ENCODE results near the gene SPIN2A. TPM values are rescaled to one million over a fixed set of nuclear protein-coding genes. Genes with fewer than 3 reads are reported as not detected.

The SPIN2A gene
- total RNA-seq, result 1.0 TPM in 1 of 2 replicates, not detected in the other

DNA sequence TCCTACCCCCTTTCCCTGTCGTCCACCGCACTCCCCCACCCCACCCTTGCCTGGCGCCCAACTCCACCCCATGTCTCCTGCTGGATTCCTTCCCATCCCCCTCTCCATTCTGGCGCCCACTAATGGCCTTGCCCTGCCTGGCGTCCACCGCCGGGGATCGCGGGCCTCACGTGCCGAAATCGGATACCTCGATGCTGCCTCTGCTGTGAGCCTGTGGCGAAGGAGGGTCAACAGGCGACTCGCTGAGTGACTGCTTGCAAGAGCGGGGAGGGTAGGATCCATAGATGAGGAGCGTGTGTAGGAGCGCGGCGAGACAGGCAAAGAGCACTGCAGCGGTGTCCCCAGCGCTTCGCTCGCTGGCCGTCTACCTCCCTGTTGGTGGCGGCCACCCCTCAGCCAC, at the start of gene SPIN2A:
Gene SPIN2A, minus strand, starts transcription at position 325 of the 400 bp plus-strand sequence. CDS start 800 bp downstream, outside the sequence.

DNA sequence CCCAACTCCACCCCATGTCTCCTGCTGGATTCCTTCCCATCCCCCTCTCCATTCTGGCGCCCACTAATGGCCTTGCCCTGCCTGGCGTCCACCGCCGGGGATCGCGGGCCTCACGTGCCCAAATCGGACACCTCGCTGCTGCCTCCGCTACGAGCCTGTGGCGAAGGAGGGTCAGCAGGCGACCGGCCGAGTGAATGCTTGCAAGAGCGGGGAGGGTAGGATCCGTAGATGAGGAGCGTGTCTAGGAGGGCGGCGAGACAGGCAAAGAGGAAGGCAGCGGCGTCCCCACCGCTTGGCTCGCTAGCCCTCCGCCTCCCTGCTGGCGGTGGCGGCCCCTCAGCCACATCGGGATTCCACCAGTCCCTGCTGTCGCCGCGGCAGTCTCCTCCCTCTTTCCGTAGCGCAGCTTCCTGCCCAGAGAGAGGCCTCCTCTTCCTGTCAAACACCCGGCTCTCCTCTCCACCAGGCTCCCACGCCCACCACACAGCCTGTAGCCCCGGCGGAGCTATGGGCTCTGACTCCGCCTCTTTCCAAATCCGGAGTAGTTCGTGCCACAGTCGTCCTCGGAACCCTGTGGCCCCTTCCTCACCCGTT, 15.9 kb downstream of the SPIN2A start, which contains the start of gene SPIN2B:
Gene SPIN2B, minus strand, starts transcription at position 387 of the 594 bp plus-strand sequence.

Other genes with a start within 250 kb of the SPIN2A start
- 2.0 and 6.2 TPM in 2 replicates for gene SPIN3, start 141.9 kb downstream of the SPIN2A start, total RNA-seq
- 2.8 and 9.1 TPM in 2 replicates for gene SPIN2B, start 15.8 kb downstream of the SPIN2A start, total RNA-seq
- 0.38 TPM in 1 of 2 replicates, not detected in the other for gene FAAH2, start 149.3 kb upstream of the SPIN2A start, total RNA-seq